Loucy (cell line): ENCODE results near the gene MFAP2.

Source experiments
- H2AFZ ChIP-seq: fragments of 200-600 bp; sonication (generic); 2 replicates; pipeline ENCODE4 v1.6.0; 2016; ENCODE audit warnings: antibody characterized with exemption, mild to moderate bottlenecking, low read length, moderate library complexity
- H3F3A ChIP-seq: fragments of 200-600 bp; 2 replicates; pipeline ENCODE4 v1.6.0; 2016; ENCODE audit warnings: antibody characterized with exemption, low read depth, mild to moderate bottlenecking
- H3K27me3 ChIP-seq: fragments of 200-600 bp; sonication (generic); 2 replicates; pipeline ENCODE4 v1.6.1; 2014; ENCODE audit warnings: low read length, mild to moderate bottlenecking; ENCODE audit not compliant: insufficient read depth, poor library complexity, severe bottlenecking
- H3K36me3 ChIP-seq: fragments of 200-600 bp; sonication (generic); 2 replicates; pipeline ENCODE4 v1.6.1; 2016; ENCODE audit warnings: low read length; ENCODE audit not compliant: insufficient read depth
- H3K4me1 ChIP-seq: fragments of 200-600 bp; sonication (generic); 2 replicates; pipeline ENCODE4 v1.5.1; 2014; ENCODE audit warnings: low read length, mild to moderate bottlenecking; ENCODE audit not compliant: insufficient read depth, poor library complexity, severe bottlenecking
- H3K4me2 ChIP-seq: fragments of 200-600 bp; sonication (generic); 2 replicates; pipeline ENCODE4 v1.6.0; 2014; ENCODE audit warnings: antibody characterized with exemption, low read length, low read depth, mild to moderate bottlenecking; ENCODE audit not compliant: poor library complexity, severe bottlenecking
- H3K4me3 ChIP-seq: fragments of 200-600 bp; sonication (generic); 2 replicates; pipeline ENCODE4 v1.5.1; 2014; ENCODE audit warnings: low read length, mild to moderate bottlenecking, mixed read lengths; ENCODE audit not compliant: poor library complexity, severe bottlenecking
- H3K79me2 ChIP-seq: fragments of 200-600 bp; sonication (generic); 2 replicates; pipeline ENCODE4 v1.6.1; 2014; ENCODE audit warnings: low read length; ENCODE audit not compliant: insufficient read depth
- H3K9ac ChIP-seq: fragments of 200-600 bp; sonication (generic); 2 replicates; pipeline ENCODE4 v1.6.0; 2014; ENCODE audit warnings: mild to moderate bottlenecking, low read depth, low read length, moderate library complexity; ENCODE audit not compliant: poor library complexity, severe bottlenecking
- H3K9me2 ChIP-seq: fragments of 200-600 bp; sonication (generic); replicated peaks from 2 replicates; pipeline ENCODE4 v1.6.1; 2016; ENCODE audit warnings: low read depth, low read length, mixed read lengths
- H3K9me3 ChIP-seq: fragments of 200-600 bp; sonication (generic); 2 replicates; pipeline ENCODE4 v1.6.1; 2014; ENCODE audit warnings: mild to moderate bottlenecking, antibody characterized with exemption, low read length, low read depth; ENCODE audit not compliant: insufficient read depth
- H4K20me1 ChIP-seq: fragments of 200-600 bp; sonication (generic); 2 replicates; pipeline ENCODE4 v1.6.0; 2014; ENCODE audit warnings: antibody characterized with exemption, low read length, mild to moderate bottlenecking; ENCODE audit not compliant: insufficient read depth, poor library complexity, severe bottlenecking
- EZH2phosphoT487 ChIP-seq: fragments of 200-600 bp; IDR thresholded peaks from 2 replicates; pipeline ENCODE4 v1.6.1; 2018; ENCODE audit warnings: antibody characterized with exemption, mild to moderate bottlenecking, moderate library complexity, borderline replicate concordance
- TF ChIP-seq, protein P1 (sequence below): fragments of 200-600 bp; sonication (generic); conservative IDR thresholded peaks from 2 replicates; pipeline ENCODE4 v1.5.1; 2014; ENCODE audit warnings: mild to moderate bottlenecking, antibody characterized with exemption, low read length

The MFAP2 gene

DNA sequence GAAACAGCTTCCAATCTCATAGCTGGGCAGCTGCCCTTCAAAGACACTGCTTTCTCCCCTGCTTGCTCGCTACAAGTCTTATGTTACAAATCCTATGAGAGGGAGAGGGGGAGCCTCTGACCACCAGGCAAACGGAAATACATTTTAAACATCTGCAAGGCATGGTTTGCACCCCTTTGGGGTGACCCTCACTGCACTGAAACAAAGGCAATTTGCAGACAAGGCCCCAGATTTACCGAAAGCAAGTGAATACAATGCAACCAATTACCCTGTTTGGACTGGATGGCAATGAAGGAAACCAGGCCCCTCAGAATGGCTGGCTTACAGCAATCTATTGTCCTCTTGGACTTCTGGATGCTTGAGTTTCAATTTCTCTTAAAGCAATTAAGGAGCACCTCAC lies 43.2 kb upstream of the MFAP2 start:
- H2AFZ ChIP-seq = no peak overlapping the region
- no peaks in the 10 kb centered on the region for H4K20me1 ChIP-seq
- H3K27me3 ChIP-seq = no peaks in the 10 kb centered on the region
- H3K36me3 ChIP-seq = peaks cover 100% of the 10 kb centered on the region; the same call in 1 of the 2 replicates
- no peak overlapping the region for H3K9ac ChIP-seq
- no peak overlapping the region for H3K4me2 ChIP-seq
- no peaks in the 10 kb centered on the region for H3K9me2 ChIP-seq
- no peaks in the 10 kb centered on the region for H3K4me1 ChIP-seq
- TF ChIP-seq, protein P1, sequence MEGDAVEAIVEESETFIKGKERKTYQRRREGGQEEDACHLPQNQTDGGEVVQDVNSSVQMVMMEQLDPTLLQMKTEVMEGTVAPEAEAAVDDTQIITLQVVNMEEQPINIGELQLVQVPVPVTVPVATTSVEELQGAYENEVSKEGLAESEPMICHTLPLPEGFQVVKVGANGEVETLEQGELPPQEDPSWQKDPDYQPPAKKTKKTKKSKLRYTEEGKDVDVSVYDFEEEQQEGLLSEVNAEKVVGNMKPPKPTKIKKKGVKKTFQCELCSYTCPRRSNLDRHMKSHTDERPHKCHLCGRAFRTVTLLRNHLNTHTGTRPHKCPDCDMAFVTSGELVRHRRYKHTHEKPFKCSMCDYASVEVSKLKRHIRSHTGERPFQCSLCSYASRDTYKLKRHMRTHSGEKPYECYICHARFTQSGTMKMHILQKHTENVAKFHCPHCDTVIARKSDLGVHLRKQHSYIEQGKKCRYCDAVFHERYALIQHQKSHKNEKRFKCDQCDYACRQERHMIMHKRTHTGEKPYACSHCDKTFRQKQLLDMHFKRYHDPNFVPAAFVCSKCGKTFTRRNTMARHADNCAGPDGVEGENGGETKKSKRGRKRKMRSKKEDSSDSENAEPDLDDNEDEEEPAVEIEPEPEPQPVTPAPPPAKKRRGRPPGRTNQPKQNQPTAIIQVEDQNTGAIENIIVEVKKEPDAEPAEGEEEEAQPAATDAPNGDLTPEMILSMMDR = no peak
- no peak for TF ChIP-seq EZH2phosphoT487
- no peaks in the 10 kb centered on the region for H3F3A ChIP-seq
- H3K4me3 ChIP-seq = no peak overlapping the region
- no peaks in the 10 kb centered on the region for H3K9me3 ChIP-seq
- no peaks in the 10 kb centered on the region for H3K79me2 ChIP-seq

DNA sequence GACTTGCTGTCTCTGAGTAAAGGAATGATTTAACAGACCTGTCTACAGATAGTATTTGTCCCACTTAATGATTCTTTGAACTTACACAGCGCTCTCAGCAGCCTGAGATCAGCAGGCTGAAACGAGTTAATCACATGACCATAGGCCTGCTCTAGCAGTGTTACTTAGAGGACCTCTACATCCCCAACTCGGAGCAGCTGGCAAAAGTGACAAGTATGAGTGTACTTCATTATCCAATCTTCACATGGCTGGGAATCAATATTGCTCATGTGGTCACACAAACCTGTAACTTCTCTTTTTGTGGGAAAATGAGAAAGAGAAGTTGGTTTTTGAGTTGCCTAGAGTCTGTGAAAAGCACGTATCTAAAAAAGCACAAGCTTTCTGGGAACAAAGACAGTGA lies 42.7 kb upstream of the MFAP2 start:
- Histone ChIP-seq H3K27me3 (no peaks in the 10 kb centered on the region), H3K79me2 (no peaks in the 10 kb centered on the region), H3K4me2 (no peak overlapping the region), H3K4me1 (no peaks in the 10 kb centered on the region), H3K9me3 (no peaks in the 10 kb centered on the region), H3F3A (no peaks in the 10 kb centered on the region), H3K4me3 (no peak overlapping the region), H2AFZ (no peak overlapping the region), H3K9ac (no peak overlapping the region), H3K9me2 (no peaks in the 10 kb centered on the region), H4K20me1 (no peaks in the 10 kb centered on the region), H3K36me3 (peaks cover 99% of the 10 kb centered on the region; the same call in 1 of the 2 replicates)
- TF ChIP-seq EZH2phosphoT487 = no peak
- TF ChIP-seq, protein P1 = no peak

- no peaks in the 10 kb centered on the region for H3K9me3 ChIP-seq
- H3K4me1 ChIP-seq = no peaks in the 10 kb centered on the region
- H3K27me3 ChIP-seq = no peaks in the 10 kb centered on the region
- TF ChIP-seq EZH2phosphoT487 = no peak
- TF ChIP-seq, protein P1 = no peak
- no peak overlapping the region for H3K9ac ChIP-seq
- no peaks in the 10 kb centered on the region for H4K20me1 ChIP-seq
- H3K79me2 ChIP-seq = no peaks in the 10 kb centered on the region
- peaks cover 95% of the 10 kb centered on the region; the same call in 1 of the 2 replicates for H3K36me3 ChIP-seq
- H2AFZ ChIP-seq = no peak overlapping the region
- no peaks in the 10 kb centered on the region for H3F3A ChIP-seq
- no peak overlapping the region for H3K4me3 ChIP-seq
- H3K4me2 ChIP-seq = no peak overlapping the region
- no peaks in the 10 kb centered on the region for H3K9me2 ChIP-seq
Observed at GRCh38 chr1:17021896-17022295, 41.5 kb upstream of the MFAP2 start.
